Stimulated activated CD4-positive, alpha-beta T cell treated with anti-CD3 and anti-CD28 coated beads, Interleukin-1b, Interleukin-23, amount 100 ng/mL, for 24 hours (primary cell): ENCODE data around the gene ATXN10.
"Not testable (repeated sequence)": the region's sequence is repeated elsewhere in the genome, so short reads cannot be mapped to it uniquely, and the experiment has no call there.

Source experiments
- DNase-seq, 4 experiments: peaks; one replicate each; pipeline ENCODE4 v3.0.0-alpha.2; 2020; ENCODE audit warnings: low read depth in 4 of 4, low spot score in 1 of 4

ATXN10 gene

GRCh38 chr22:45676024-45676423 lies 4.4 kb downstream of the ATXN10 start:
- DNase-seq, result no peak

GRCh38 chr22:45677063-45677462 lies 5.4 kb downstream of the ATXN10 start:
- DNase-seq, result no peak

- no peak for DNase-seq
These were observed 7.6 kb downstream of the ATXN10 start for GRCh38 chr22:45678961-45679912.

- DNase-seq, result no peak
These were observed 9.5 kb downstream of the ATXN10 start for GRCh38 chr22:45680932-45681700.

- no peak for DNase-seq
These were observed 10.4 kb downstream of the ATXN10 start for GRCh38 chr22:45682064-45682463.

GRCh38 chr22:45682773-45683172 lies 11.1 kb downstream of the ATXN10 start:
- DNase-seq, result not testable (repeated sequence)

- no peak for DNase-seq
These were observed 11.6 kb downstream of the ATXN10 start for GRCh38 chr22:45683248-45683647.

GRCh38 chr22:45683680-45684079 lies 12.0 kb downstream of the ATXN10 start:
- no peak for DNase-seq

- DNase-seq, result no peak
These were observed 12.5 kb downstream of the ATXN10 start for GRCh38 chr22:45684169-45684568.

GRCh38 chr22:45684752-45685574 lies 13.3 kb downstream of the ATXN10 start:
- DNase-seq, result no peak

GRCh38 chr22:45686004-45686403 lies 14.4 kb downstream of the ATXN10 start:
- DNase-seq, result no peak

- DNase-seq, result no peak
These were observed 15.2 kb downstream of the ATXN10 start for GRCh38 chr22:45686836-45687235.

- no peak for DNase-seq
These were observed 17.0 kb downstream of the ATXN10 start for GRCh38 chr22:45688600-45689080.

GRCh38 chr22:45689211-45689610 lies 17.6 kb downstream of the ATXN10 start:
- DNase-seq, result no peak

GRCh38 chr22:45690008-45690407 lies 18.4 kb downstream of the ATXN10 start:
- DNase-seq, result no peak

GRCh38 chr22:45692549-45692948 lies 20.9 kb downstream of the ATXN10 start:
- DNase-seq, result no peak

GRCh38 chr22:45693835-45694234 lies 22.2 kb downstream of the ATXN10 start:
- no peak for DNase-seq

- no peak for DNase-seq
These were observed 24.6 kb downstream of the ATXN10 start for GRCh38 chr22:45696227-45696626.

- no peak for DNase-seq
These were observed 26.5 kb downstream of the ATXN10 start for GRCh38 chr22:45698094-45698493.

GRCh38 chr22:45702981-45703380 lies 31.3 kb downstream of the ATXN10 start:
- DNase-seq, result no peak

GRCh38 chr22:45703758-45704157 lies 32.1 kb downstream of the ATXN10 start:
- no peak for DNase-seq
